ENCODE data around the gene RAP1GAP2.
"Not testable (repeated sequence)": the region's sequence is repeated elsewhere in the genome, so short reads cannot be mapped to it uniquely, and the experiment has no call there.

Gene RAP1GAP2

DNA sequence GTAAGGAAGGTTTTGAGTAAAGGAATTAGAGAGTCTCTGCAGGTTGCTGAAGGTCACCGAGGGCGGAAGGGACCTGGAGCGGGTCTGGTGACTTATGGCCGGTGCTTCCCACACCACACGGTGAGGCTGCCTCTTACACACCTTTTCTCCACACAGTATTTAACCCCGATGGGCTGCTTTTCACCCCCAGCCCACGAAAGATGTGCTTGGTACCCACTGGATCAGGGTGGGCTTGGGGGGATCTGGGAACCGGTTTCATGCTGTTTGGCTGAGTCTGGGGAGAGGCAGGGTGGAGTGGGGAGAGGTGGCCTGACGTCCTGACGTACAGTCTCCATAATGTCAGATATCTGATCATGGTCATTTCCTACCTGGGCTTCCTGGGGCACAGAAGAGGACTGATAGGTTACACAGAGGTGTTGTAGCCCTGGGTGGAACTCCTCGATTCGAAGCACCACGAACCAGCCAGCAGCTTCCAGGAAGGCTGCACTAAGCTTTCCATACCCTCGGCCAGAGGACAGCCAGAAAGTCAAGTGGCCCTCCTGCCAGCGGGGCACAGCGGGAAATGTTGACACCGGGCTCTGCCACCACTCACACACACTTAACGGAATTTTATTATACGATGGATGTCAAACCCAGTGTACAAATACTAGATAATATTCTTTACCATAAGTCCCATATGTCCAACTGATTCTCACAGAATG lies 233.1 kb downstream of the RAP1GAP2 start:
- no peak for DNase-seq

DNA sequence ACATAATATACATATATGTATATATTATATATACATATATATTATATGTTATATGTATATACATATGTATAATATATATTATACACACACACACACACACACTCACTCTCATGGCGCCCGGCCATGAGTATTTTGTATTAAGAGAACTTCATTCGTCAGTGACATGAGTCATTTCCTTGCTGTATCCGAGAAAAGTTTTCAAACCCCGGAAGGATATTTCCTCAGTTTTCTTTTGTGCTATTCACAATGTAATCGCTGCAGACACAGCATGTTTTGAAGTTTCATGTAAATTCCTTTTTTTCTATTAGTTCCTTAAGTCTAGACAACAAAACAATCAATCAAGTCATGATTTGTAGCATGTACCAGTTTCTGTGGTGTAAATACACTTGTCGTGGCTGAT lies 233.9 kb downstream of the RAP1GAP2 start:
- DNase-seq: no peak

DNA sequence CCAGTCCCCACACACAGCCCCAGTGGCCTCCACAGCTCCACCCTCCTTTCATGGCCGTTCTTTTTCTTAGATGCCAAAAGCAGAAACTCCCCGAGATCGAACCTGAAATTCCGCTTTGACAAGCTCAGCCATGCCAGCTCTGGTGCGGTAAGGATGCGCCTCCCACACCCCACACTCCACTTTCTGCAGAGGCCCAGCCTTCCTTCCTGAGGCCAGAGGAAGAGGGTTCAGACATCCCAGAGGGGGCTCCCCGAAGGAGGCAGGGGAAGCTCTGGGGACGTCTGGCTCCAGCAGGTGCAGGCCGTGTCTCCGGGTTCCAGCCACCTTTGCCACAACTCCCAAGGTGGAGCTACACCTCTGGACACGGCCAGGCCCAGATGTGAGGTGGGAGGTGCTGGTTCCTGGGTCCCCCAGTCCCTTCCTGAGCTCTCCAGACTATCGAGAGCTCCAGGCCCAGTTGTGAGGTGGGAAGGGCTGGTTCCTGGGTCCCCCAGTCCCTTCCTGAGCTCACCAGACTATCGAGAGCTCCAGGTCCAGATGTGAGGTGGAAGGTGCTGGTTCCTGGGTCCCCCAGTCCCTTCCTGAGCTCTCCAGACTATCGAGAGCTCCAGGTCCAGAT lies 234.7 kb downstream of the RAP1GAP2 start:
- DNase-seq: not testable (repeated sequence)

DNA sequence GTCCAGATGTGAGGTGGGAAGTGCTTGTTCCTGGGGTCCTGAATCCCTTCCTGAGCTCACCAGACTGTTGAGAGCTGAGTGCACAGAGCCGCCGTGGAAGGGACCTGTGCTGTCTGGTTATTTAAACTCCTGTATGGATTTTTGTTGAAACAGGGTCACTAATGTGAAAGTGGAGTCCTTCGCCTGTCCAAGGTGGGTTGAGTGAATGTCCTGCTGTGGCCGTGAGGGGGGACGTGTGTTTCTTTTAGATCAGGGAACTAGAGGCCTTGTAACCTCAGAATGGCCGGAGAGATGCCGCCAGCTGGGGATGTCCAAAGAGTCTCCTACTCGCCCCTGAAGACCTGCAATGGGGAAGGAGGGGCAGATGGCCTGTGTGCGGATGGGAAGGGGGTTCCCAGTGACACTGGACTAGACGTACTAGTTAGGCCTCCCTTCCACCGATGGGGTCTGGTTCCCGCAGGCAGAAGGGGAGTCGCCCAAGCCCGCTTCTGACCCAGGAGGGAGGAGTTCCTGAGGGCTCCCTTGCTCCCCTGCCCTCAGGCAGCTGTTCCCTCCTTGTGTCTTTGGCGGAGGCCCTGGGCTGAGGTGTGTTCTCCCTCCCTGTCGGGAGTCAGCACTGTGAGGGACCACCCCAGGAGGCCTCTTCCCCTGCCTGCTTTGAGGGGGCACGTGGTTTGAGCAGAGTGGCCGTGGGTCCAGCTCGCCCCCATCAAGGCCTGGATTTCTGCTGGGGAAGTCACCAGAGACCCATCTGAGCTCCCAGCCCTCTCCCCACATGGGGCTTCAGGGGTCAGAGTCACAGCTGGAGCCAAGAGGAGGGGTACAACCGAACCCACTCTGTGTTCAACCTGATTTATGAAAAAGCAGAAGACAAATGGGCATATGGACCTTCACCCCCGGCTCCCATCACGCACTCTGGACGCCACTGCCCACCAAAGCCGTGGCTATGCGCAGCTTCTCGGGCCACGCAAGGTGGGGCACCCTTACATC lies 236.3 kb downstream of the RAP1GAP2 start:
- DNase-seq: no peak

DNA sequence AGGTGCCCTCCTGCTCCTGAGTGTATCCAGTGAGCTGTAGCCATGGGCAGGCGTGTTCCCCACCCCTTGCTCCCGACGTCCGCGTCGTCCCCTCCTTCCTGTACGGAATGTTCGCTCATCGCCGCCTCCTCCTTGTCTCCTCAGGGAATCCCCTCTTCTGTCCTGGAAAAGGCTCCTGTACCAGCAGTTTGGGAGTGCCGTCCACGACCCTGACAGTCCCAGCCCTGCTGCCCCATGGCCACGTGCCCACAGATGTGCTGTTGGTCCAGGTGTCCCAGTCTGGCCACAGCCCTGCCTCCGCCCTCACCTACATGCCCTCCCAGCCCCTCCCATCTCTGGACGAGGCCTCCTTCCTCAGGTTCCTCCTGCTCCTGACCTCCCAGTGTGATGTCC lies 237.0 kb downstream of the RAP1GAP2 start:
- no peak for DNase-seq

DNA sequence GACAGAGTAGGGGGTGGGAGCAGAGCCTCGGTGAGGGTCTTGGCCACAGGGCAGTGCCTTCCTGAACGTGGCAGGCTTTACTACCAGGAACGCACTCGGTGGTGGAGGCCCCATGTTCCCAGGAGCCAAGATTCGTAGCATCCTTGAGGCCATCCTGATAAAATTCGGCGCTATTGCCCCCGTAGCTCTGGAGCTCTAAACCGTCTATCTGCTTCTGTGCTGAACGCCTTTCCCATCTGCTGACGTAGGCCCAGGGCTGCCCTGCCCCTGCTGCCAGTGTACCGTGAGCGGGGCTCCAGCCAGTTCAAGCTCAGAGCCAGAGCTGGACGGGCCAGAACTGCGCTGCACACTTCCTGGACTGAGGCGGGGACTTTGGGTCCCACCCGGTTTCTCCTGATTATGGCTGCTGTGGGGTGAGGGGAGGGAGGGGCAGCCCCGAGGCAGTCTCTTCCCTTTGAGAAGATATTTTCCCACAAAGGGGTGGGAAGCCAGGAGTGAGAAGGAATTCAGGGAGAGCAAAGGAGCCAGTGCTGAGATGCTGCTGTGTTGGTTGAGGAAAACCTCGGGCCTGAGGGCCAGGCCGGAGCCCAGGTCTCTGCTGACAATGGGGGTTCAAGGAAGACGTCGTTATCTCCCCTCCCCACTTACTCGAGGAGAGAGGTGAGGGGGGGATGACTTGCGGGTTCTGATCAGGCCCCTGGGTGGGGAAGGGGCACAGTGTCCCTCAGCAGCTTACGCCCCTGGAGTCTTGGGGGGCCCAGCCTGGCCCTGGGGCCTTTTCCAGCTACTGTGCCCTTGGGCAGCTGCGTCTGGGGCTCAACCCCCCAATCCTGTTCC lies 237.7 kb downstream of the RAP1GAP2 start:
- DNase-seq: no peak

DNA sequence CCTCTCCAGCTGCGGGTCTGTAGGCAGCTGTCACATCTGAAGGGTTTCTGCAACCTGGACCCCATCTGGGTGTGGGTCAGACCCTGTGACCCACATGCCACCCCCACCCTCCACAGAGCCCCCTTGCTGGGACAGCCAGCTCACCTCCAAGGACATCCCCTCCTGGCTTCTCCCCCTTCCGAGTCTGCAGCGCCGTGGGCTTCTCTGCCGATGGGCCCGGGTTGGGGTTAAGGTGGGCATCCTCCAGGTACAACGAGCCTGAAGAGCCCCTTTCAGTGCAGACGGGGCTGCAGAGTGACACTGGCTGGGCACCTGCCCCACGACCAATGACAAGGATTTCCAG lies 238.3 kb downstream of the RAP1GAP2 start:
- no peak for DNase-seq

DNA sequence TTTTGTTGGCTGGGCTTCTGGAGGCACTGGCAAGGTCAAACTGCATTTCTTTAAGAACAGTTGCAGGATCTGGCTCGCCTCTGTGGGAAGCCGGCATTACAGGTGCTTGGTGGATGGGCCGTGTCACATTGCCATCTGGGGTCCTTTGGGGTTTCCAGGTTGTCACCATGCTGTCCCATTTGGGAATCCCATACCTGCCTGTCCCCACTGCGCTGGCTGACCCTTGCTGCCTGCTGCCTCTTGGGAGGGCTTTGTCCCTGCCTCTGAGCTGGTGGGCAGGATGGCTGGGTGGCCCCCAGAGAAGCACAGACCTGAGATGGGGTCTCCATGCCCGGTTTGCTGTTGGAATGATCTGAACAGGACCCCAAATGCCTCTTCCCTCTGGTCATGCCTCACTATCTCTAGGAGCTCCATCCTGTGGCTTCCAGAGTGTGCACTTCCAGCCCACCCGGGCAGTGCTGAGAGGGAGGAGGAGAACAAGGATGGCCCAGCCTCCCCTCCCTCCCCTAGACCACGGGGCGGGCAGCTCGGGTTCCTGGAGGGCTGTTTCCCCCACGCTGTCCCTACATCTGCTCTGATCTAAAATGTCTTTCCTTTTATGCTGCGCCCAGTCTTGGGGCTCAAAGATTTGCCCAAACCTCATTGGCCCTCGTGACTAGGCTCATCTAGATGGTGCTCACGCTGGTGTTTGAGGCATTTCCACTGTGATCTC lies 239.2 kb downstream of the RAP1GAP2 start:
- DNase-seq: no peak

DNA sequence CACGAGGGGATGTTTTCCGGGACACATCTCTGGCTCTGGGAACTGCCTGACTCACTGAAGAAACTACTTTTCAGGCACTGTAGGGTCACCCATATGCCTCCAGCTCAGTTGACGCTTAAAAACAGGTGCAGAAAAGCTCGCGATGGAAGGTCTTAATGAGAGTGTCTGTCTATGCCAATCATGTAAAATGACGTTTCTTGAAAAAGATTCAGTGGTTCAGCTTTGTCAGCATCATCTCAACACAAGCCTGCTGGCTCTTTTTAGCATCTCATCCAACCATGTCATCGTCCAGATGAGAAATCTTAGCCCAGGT lies 239.7 kb downstream of the RAP1GAP2 start:
- no peak for DNase-seq

DNA sequence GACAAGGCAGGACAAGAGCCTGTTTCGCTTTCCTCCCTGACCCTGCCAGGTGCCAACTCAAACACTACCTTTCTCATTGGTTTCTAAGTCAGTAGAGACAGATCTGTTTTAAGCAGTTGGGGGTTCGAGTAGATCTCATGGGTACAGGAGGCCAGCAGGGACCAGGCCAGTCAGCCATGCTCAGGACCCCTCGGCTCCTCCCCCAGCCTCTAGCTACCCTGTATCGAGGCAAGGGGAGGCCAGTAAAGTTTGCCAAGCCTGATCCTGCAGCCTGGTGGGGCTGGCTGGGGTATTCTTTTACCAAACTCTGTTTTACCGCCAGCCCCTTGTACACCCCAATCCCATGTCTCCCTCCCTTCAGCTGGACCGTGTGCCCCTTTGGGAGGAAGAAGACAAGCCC lies 240.6 kb downstream of the RAP1GAP2 start:
- DNase-seq: no peak

DNA sequence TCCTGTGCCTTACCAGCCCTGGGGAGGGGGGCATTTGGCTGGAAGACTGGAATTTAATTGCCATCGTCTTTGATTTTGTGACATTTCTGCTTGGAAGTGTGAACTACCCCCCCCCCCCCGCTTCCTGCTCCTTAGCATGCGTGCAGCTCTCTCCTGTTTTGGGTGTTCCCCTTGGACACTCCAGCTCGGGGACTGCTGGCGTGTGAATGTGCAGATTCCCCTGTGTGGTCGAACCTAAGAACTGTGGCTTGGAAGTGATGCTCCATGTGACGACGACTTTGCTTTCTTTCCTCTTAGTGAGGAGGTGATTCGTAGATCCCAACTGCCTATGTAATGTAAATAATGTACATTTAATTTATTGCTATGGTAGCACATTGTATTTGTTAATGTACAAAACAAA lies 241.0 kb downstream of the RAP1GAP2 start:
- DNase-seq: no peak

DNA sequence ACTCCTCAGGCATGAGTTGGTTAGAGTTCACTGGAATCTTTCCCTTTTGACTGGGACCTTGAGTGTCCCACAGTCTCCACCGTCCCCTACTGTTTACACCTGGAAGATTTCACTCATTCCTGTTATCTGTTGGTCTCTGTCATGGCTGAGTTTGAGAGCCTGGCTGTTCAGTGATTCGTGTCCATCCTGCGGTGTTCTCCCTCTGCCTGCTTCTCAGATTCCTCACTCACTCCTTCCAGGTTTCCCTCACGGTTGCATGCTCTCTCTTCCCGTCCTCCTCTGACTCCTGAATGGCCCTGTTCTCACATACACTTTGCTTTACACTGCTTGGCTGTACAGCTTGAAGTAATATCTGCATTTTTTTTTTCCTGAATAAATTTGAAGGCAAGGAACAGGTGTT lies 242.7 kb downstream of the RAP1GAP2 start:
- DNase-seq: no peak

DNA sequence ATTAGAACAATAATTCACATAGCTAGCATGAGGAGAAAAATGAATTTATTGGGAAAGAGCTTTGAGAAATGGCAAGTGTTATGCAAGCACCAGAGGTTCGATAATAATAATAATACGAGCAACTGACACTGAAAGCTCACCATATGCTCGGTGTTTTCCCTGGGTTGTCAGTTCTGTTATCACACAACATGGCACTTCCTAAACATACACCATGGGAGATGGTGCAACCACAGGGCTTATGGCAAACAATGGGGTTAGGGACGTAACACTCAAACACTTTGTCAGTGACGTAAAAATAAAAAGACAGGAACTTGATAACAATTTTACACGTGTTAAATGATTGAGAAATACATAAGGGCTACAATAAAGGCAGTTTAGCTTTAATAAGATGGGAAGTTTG lies 243.5 kb downstream of the RAP1GAP2 start:
- DNase-seq: no peak

DNA sequence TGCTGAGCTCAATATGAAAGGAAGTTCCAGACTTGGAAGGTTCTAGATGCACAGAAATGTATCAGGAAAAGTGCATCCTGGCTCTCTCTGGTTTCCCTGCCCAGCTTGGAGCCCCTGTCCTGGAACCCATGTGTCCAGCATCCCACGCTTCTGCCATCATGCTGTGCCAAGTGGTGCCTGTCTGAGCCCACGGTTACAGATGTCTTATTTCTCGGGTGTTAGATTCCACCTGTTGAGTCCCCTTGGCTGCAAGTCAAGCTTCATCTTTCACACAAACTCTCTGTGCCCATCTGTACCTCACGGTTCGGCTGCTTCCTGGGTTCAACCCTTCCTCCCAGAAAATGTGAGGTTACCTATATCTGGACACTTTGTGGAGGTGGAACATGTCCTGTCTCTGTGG lies 244.6 kb downstream of the RAP1GAP2 start:
- no peak for DNase-seq

DNA sequence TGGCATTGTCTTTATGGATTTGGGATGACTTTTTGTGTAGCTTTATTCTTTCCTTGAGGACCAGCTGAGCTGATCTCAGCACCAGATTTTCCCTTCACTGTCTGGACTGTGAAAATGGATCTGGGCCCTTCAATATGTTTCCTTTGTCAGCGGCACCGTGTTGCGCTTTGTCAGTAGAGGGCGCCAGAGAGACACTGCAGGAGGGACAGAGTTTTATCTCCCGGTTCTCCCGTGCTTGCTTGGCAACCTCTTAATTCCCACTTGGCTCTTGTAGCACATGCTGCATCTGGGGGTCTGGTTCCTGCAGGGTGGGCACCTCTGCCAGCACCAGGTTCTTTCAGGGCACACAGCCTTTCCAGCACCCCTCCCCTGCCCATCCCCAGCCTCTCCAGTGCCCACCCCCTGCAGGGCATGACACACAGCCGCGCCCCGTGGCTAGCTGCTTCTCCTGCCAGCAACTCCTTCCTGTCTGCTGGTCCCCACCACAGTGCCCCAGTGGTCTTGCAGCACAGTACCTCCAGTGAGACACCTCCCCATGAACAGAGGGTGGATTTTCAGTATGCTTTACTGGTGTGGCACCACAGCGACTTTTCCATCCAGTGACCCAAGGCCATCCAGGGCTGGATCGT lies 247.6 kb downstream of the RAP1GAP2 start:
- DNase-seq: peak; percentile 48

DNA sequence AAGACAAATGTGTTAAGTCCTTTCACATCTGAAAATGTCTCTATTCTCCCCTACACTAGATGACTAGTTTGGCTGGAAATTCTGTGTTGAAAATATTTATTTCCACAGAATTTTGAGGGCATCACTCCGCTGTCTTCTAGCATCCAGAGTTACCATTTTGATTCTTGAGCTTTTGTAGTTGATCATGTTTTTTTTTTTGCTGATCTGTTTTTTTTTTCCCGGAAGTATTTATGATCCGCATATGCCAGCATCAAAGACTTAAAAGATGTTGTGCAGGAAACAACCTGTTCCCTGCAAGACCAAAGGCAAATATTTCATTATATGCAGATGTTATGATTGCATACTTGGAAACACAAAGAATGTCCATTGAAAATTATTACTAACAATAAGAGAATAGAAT lies 250.5 kb downstream of the RAP1GAP2 start:
- DNase-seq: no peak

DNA sequence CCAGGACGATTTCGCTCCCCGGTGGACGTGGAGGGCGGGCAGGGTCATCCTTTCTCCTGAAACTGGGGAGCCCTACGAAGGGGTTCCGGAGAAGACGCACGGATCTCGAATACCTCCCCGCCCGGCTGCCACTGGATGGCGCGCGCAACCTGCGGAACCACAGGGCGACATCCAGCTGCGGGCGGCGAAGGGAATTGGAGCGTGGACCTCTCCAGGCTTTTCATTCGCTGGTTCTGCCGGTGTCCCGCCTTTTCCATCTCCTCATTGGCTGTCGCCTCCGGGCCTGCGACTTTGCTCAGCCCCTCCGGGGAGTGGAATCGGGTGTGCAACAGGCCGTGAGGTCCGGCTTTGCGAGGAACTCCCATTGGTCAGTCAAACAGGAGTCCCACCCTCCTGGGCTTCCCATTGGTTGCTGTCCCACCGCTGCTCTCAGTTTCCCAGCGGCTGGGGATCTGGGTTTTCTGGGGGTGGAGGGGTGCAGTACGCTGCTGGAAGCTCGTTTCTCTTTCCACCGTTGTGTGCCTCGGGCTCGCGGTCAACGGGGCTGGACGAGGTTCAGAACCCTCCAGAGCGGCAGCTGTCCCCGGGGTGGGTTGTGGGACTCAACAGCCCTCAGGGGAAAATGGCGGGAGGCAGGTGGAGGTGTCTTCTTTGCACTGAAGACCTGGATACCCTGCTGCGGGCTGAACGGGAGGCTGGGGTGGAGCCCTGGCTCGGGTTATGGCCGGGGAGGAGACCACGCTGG lies 252.7 kb downstream of the RAP1GAP2 start:
- DNase-seq: peak; percentile 98

DNA sequence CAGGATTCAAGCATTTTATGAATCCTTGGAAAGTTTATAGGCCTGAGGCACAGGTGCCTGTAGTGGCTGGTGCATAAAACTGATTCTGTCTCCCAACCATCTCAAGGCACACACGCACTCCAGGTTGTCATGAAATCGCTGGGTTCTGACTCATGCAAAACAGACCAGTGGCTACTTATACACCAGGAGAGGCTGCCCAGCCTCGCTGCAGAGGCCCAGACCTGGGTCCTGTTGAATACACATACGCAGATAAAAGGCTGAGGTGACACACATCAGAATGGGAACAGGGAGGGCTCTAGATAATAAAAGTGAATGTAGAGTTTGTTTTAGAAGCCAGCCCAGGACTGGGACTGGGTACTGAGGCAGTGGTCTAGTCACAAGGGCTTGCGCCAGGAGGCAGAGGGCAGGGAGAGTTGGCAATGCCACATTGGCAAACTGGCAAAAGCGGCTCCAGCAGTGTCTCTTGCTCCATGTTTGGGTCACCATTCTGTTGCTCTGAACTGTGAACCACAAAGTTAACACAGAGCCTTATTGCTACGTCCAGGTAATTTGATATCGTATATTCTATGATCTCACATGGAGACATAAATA lies 253.6 kb downstream of the RAP1GAP2 start:
- DNase-seq: no peak

DNA sequence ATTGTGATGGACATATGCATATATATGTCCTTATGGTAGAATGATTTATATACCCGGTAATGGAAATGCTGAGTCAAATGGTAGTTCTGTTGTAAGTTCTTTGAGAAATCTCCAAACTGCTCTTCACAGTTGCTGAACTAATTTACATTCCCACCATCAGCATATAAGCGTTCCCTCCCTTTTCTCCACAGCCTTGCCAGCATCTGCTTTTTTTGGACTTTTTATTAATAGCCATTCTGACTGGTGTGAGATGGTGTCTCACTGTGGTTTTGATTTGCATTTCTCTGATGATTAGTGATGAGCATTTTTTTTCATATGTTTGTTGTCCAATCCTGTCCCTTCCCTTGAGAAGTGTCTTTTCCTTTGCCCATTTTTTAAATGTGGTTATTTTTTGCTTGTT lies 258.6 kb downstream of the RAP1GAP2 start:
- not testable (repeated sequence) for DNase-seq

DNA sequence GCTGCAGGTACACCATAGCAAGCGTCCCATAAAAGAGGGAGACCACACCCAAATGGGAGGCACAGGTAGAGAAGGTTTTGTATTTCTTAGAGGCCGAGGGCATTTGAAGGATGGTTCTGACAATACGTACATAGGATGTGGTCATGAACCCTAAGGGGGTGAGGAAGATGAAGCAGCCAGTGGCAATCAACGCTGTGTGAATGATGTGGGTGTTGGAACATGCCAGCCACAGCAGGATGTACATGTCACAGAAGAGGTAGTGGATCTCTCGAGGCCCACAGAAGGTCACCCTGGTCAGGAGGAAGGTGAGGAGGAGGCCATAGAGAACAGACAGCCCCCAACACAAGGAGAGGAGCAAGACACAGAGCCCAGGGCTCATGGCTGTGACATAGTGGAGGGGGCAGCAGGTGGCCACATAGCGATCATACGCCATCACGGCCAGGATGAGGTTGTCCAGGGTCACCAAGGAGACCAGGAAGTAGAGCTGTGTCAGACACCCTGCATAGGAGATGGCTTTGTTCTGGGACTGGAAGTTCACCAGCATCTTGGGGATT lies 266.7 kb downstream of the RAP1GAP2 start:
- not testable (repeated sequence) for DNase-seq

Data from activated CD4-positive, alpha-beta T cell treated with anti-CD3 and anti-CD28 coated beads, Interleukin-10, Interleukin-2, amounts not matched to agents 100 ng/mL and 50 ng/mL, durations not matched to agents 16 hours and 8 hours (primary cell).